H1 (cell line): ENCODE results near the gene CCDC13. TPM values are rescaled to one million over a fixed set of nuclear protein-coding genes. Genes with fewer than 3 reads are reported as not detected.

Experiments used
- CTBP2 ChIP-seq: IDR thresholded peaks from 2 replicates; pipeline ENCODE4 v1.7.0; 2011; ENCODE audit warnings: borderline replicate concordance, mild to moderate bottlenecking, moderate library complexity, mixed read lengths, low read length; ENCODE audit not compliant: insufficient read depth, insufficient read length
- KDM1A ChIP-seq: fragments of 200-600, 300-600 bp; sonication (generic); IDR thresholded peaks from 2 replicates; pipeline ENCODE4 v1.7.1; 2016; ENCODE audit warnings: mild to moderate bottlenecking, low read length, borderline replicate concordance
- POLR2AphosphoS5 ChIP-seq: IDR thresholded peaks from 2 replicates; pipeline ENCODE4 v1.6.1; 2011; ENCODE audit warnings: low read depth, low read length
- SIX5 ChIP-seq: IDR thresholded peaks from 2 replicates; pipeline ENCODE4 v1.6.1; 2011; ENCODE audit warnings: mild to moderate bottlenecking, low read depth, low read length
- SP2 ChIP-seq: IDR thresholded peaks from 2 replicates; pipeline ENCODE4 v1.6.1; 2012; ENCODE audit warnings: mild to moderate bottlenecking, low read length, inconsistent platforms
- SRF ChIP-seq: IDR thresholded peaks from 2 replicates; pipeline ENCODE4 v1.6.1; 2011; ENCODE audit warnings: mild to moderate bottlenecking, low read depth, low read length, moderate library complexity
- TAF1 ChIP-seq: IDR thresholded peaks from 2 replicates; pipeline ENCODE4 v1.6.1; 2011; ENCODE audit warnings: mild to moderate bottlenecking, low read depth, low read length
- polyA plus RNA-seq, 7 experiments: library from polyadenylated mRNA; depleted of rRNA in 3 of 7; stranded (reverse) in 5 of 7; unstranded in 2 of 7; fragments of >200 nt in 5 of 7; fragments of 200-250 nt in 2 of 7; gene quantifications; 1 replicate in 5 of 7; 2 replicates in 1 of 7; 4 replicates in 1 of 7; pipeline versions ENCODE4 v1.2.1 to v1.2.3, GENCODE V29; 2011 to 2013; ENCODE audit warnings: missing spikeins in 2 of 7, mixed read lengths in 2 of 7
- total RNA-seq: library from RNA; stranded (reverse); fragmentation: NEBNext Ultra II Directional; extraction: Animal tissue kit (Norgen Biotek cat#: 25700); gene quantifications from 2 replicates; pipeline ENCODE4 v1.2.1, GENCODE V29; 2021
- TF ChIP-seq, protein P1 (sequence below): fragments of 300-600 bp; sonication (generic); IDR thresholded peaks from 2 replicates; pipeline ENCODE4 v1.7.1; 2012; ENCODE audit warnings: low read length, moderate library complexity, mild to moderate bottlenecking, inconsistent platforms; ENCODE audit not compliant: insufficient replicate concordance
- TF ChIP-seq, protein P2 (sequence below): IDR thresholded peaks from 2 replicates; pipeline ENCODE4 v1.6.1; 2011; ENCODE audit warnings: low read length, improper control_type of control experiment

CCDC13 gene
- total and polyA plus RNA-seq, 2 of the 8 experiments (the other 6 are each of a cell fraction or from before 2014, with no cell fraction given) = 0.06 TPM; not detected in 1

DNA sequence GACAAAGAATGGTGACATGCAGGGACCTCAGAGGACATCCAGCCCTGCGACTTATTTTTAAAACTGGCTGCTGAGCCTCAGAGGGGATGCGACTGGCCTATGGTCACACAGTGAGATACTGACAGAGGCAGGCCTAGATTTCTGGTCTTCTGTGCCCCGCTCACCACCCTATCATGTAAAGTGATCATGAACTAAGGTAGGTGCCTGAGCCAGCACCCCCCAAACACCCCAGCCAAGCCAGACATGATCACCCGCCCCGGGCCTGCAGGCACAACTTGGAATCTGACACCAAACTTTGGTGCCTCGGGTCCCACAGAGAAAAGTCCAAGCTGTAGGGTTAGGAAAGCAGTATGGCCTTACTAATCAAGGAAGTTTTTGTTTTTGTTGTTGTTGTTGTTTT is 36.5 kb downstream of the CCDC13 start (continued):
- TF ChIP-seq, protein P1, sequence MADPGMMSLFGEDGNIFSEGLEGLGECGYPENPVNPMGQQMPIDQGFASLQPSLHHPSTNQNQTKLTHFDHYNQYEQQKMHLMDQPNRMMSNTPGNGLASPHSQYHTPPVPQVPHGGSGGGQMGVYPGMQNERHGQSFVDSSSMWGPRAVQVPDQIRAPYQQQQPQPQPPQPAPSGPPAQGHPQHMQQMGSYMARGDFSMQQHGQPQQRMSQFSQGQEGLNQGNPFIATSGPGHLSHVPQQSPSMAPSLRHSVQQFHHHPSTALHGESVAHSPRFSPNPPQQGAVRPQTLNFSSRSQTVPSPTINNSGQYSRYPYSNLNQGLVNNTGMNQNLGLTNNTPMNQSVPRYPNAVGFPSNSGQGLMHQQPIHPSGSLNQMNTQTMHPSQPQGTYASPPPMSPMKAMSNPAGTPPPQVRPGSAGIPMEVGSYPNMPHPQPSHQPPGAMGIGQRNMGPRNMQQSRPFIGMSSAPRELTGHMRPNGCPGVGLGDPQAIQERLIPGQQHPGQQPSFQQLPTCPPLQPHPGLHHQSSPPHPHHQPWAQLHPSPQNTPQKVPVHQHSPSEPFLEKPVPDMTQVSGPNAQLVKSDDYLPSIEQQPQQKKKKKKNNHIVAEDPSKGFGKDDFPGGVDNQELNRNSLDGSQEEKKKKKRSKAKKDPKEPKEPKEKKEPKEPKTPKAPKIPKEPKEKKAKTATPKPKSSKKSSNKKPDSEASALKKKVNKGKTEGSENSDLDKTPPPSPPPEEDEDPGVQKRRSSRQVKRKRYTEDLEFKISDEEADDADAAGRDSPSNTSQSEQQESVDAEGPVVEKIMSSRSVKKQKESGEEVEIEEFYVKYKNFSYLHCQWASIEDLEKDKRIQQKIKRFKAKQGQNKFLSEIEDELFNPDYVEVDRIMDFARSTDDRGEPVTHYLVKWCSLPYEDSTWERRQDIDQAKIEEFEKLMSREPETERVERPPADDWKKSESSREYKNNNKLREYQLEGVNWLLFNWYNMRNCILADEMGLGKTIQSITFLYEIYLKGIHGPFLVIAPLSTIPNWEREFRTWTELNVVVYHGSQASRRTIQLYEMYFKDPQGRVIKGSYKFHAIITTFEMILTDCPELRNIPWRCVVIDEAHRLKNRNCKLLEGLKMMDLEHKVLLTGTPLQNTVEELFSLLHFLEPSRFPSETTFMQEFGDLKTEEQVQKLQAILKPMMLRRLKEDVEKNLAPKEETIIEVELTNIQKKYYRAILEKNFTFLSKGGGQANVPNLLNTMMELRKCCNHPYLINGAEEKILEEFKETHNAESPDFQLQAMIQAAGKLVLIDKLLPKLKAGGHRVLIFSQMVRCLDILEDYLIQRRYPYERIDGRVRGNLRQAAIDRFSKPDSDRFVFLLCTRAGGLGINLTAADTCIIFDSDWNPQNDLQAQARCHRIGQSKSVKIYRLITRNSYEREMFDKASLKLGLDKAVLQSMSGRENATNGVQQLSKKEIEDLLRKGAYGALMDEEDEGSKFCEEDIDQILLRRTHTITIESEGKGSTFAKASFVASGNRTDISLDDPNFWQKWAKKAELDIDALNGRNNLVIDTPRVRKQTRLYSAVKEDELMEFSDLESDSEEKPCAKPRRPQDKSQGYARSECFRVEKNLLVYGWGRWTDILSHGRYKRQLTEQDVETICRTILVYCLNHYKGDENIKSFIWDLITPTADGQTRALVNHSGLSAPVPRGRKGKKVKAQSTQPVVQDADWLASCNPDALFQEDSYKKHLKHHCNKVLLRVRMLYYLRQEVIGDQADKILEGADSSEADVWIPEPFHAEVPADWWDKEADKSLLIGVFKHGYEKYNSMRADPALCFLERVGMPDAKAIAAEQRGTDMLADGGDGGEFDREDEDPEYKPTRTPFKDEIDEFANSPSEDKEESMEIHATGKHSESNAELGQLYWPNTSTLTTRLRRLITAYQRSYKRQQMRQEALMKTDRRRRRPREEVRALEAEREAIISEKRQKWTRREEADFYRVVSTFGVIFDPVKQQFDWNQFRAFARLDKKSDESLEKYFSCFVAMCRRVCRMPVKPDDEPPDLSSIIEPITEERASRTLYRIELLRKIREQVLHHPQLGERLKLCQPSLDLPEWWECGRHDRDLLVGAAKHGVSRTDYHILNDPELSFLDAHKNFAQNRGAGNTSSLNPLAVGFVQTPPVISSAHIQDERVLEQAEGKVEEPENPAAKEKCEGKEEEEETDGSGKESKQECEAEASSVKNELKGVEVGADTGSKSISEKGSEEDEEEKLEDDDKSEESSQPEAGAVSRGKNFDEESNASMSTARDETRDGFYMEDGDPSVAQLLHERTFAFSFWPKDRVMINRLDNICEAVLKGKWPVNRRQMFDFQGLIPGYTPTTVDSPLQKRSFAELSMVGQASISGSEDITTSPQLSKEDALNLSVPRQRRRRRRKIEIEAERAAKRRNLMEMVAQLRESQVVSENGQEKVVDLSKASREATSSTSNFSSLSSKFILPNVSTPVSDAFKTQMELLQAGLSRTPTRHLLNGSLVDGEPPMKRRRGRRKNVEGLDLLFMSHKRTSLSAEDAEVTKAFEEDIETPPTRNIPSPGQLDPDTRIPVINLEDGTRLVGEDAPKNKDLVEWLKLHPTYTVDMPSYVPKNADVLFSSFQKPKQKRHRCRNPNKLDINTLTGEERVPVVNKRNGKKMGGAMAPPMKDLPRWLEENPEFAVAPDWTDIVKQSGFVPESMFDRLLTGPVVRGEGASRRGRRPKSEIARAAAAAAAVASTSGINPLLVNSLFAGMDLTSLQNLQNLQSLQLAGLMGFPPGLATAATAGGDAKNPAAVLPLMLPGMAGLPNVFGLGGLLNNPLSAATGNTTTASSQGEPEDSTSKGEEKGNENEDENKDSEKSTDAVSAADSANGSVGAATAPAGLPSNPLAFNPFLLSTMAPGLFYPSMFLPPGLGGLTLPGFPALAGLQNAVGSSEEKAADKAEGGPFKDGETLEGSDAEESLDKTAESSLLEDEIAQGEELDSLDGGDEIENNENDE = no peak
- no peak for TF ChIP-seq SP2
- no peak for TF ChIP-seq SRF
- TF ChIP-seq SIX5 = no peak
- no peak for TF ChIP-seq TAF1
- no peak for TF ChIP-seq KDM1A
- no peak for TF ChIP-seq CTBP2
- no peak for TF ChIP-seq POLR2AphosphoS5
- TF ChIP-seq, protein P2, sequence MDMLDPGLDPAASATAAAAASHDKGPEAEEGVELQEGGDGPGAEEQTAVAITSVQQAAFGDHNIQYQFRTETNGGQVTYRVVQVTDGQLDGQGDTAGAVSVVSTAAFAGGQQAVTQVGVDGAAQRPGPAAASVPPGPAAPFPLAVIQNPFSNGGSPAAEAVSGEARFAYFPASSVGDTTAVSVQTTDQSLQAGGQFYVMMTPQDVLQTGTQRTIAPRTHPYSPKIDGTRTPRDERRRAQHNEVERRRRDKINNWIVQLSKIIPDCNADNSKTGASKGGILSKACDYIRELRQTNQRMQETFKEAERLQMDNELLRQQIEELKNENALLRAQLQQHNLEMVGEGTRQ = no peak
